Neural cell (in vitro differentiated cells): Measurements from ENCODE around the gene TRPM8.

Experiments
- CTCF ChIP-seq: fragments of 450-650 bp; IDR thresholded peaks from 2 replicates; pipeline ENCODE4 v1.5.1; 2014; ENCODE audit warnings: antibody characterized with exemption, mild to moderate bottlenecking, moderate library complexity; ENCODE audit not compliant: poor library complexity, severe bottlenecking
- EP300 ChIP-seq: fragments of 450-650 bp; conservative IDR thresholded peaks from 2 replicates; pipeline ENCODE4 v1.6.1; 2014; ENCODE audit warnings: antibody characterized with exemption, mild to moderate bottlenecking, moderate library complexity; ENCODE audit not compliant: poor library complexity, severe bottlenecking
- EZH2 ChIP-seq: fragments of 200-600, 300-800 bp; shearing (Covaris generic), sonication (generic); IDR thresholded peaks from 2 replicates; pipeline ENCODE4 v1.6.1; 2014; ENCODE audit warnings: antibody characterized with exemption, low read length, borderline replicate concordance, mild to moderate bottlenecking; ENCODE audit not compliant: insufficient read depth, poor library complexity, severe bottlenecking
- POLR2AphosphoS5 ChIP-seq: IDR thresholded peaks from 2 replicates; pipeline ENCODE4 v1.6.1; 2012
- SMC3 ChIP-seq: fragments of 450-650 bp; conservative IDR thresholded peaks from 2 replicates; pipeline ENCODE4 v1.6.1; 2014; ENCODE audit warnings: antibody characterized with exemption, mild to moderate bottlenecking, moderate library complexity; ENCODE audit not compliant: poor library complexity
- TAF1 ChIP-seq: IDR thresholded peaks from 2 replicates; pipeline ENCODE4 v1.6.1; 2012; ENCODE audit warnings: low read depth

GRCh38 chr2:233917116-233917515, at the start of gene TRPM8:
- TF ChIP-seq POLR2AphosphoS5 (no peak), TAF1 (no peak), EP300 (no peak), CTCF (no peak), SMC3 (no peak), EZH2 (no peak)
